Stimulated activated CD8-positive, alpha-beta memory T cell treated with anti-CD3 and anti-CD28 coated beads, Interleukin-15, amount 100 ng/mL, for 4 hours (primary cell): ENCODE measurements around the gene NAT16.

Source experiments
- DNase-seq, 2 donors: peaks; one replicate each; pipeline ENCODE4 v3.0.0-alpha.2; 2020; ENCODE audit warnings: low read depth in 2 of 2

The NAT16 gene

DNA sequence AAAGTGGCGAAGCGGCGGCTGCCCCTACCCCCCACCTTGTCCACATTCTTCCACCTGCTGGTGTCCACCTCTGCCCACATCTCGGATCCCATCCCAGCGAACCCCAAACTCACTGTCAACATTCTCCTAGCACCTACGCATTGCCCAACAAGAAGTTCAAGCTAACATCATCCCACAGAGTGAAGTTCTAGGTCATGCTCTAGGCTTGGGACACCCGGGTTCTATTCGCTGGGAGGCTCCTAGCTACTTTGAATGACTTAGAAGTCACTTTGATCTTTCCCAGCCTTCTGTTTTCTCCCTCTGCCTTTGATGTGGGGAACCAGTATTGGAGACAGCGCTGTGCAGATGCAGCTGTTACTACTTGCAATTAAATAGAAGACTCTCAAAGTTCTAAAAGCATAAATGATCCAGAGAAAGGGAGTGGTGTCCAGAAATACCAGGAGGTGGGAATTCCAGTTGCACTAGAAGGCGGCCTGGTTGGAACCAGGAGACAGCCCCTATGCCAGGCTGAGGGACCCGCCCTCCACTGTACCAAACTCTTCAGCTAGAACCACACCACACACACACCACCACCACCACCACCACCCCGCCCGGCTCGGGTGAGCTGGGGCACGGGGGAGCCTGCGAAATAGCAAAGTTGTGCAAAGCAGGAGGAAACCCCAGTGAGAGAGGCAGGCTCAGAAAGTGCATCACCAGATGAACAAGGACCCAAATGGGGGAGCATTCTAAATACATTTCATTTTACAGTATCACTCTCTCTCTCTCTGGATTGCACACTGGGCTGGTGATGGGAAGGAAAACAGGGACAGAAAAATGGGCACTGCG is 9.3 kb downstream of the NAT16 start:
- DNase-seq, result no peak

- DNase-seq, result peak; percentile 61 to 62
These were observed 10.1 kb downstream of the NAT16 start for GRCh38 chr7:101169838-101170551.

DNA sequence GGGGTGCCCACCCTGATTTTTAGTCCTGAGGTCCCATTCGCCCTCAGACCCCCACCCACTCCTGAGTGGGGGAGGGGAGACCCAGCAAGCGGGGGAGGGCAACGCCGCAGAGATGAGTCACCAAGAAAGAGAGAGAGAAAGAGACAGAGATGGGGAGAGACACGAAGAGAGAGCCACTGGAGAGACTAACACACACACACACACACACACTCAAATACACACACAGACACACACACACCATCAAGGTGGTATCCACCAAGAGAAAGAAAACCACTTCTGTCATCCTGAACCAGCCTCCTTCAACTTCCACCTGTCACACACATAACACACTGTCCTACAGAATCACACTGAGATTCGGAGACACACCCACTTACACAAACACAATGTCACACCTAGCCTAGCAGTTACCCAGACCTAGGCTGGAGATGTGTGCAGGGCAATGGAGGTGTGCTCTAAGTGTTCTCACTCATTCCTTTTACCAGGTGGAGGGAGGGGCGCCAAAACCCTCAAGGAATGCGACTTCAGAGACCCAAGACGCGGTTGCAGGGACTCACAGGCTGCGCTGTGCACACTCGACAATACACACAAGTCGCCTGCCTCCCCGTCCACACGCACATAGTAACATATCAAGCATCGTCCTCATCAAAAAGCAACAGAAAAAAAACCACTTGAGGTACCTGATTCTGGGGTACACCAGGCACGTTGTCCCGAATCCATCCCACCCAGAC is 10.8 kb downstream of the NAT16 start:
- no peak for DNase-seq

GRCh38 chr7:101168412-101169049 is 11.6 kb downstream of the NAT16 start:
- no peak for DNase-seq

GRCh38 chr7:101167645-101168411 is 12.3 kb downstream of the NAT16 start:
- DNase-seq, result no peak

DNA sequence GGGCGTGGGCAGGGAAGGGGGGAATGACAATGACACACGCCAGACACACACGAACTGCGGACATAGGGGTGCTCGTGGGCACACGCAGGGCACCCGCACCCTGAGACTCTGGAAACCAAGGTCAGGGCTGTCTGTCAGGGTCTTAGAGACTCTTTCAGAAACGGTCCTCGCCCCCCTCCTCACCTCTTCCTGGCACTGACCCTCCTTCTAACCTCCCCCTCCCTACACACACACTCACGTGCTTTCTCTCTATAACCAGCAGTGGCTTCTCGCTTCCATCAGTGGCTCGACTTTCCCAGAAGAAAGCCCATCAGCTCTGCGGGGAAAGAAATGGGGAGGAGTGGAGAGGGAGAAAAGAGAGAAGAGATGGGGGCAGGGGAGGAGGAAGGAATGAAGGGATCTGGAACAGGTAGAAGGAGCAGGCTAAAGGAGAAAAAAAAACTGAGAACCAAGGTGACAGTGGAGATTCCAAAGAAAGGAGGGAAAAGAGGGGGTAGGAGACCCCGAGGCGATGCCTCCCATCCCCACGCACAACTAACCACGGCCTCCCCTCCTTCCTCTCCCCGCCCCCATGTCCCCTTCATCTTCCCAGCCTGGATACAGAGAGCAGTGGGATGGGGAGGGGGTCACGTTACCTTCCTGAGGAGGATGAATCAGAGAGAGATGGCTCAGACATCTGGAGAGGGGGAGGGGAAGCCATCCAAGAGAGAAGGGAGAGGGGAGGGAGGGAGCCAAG is 13.0 kb downstream of the NAT16 start:
- no peak for DNase-seq

DNA sequence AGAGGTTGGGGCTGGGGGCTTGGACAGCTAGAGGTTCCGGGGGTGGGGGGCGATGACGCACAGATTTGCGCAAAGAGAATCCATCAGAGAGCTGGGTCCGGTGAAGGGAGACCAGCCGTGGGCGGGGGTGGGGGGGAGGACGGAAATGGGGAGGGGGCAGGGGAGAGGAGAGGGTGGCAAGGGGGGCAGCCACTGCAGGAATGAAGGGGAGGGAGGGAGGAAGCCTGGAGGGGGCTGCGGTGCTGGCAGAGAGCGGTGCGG is 13.5 kb downstream of the NAT16 start:
- no peak for DNase-seq

- no peak for DNase-seq
These were observed 14.0 kb downstream of the NAT16 start for GRCh38 chr7:101165958-101166647.

GRCh38 chr7:101165075-101165957 is 14.8 kb downstream of the NAT16 start, which contains the start of gene VGF:
TSS of gene VGF (minus strand) at chr7:101165569. CDS start at chr7:101164843, 726 bp downstream.
- peak; percentile 72 to 76 for DNase-seq

DNA sequence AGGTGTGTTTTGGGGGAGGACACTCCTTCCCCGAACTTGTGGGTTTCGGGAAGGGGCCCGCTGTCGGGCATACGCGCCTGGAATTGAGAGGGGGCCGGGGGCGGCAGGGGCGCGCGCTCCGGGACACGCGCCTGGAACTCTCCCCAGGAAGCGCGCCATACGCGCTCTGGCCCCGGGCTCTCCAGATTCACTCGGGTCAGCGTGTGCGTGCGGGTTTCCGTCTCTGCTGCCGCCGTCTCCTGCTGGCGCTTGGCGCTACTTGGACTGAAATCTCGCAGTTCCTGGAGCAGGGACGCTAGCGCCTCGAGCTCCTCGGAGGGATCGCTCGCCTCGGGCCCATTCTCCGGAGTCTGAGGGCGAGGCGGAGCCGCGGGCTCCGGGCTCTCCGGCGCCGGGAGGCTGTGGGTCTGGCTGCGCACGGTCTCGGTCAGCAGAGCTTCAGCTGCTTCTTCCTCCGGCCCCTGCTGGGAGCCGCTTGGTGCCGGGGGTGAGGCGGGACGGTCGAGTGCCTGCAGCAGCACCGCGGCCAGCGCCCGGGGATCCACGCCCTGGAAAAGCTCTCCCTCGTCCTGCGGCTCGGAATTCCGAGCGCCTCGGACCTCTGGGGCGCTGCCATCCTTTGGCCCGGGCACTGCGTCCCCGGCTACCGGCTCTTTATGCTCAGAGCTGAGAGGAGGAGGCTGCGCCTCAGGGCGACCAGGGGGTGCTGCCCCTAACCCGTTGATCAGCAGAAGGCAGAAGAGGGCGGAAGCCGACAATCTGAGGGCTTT is 15.8 kb downstream of the NAT16 start:
- DNase-seq, result no peak

- DNase-seq, result no peak
These were observed 16.6 kb downstream of the NAT16 start for GRCh38 chr7:101163279-101164070.

DNA sequence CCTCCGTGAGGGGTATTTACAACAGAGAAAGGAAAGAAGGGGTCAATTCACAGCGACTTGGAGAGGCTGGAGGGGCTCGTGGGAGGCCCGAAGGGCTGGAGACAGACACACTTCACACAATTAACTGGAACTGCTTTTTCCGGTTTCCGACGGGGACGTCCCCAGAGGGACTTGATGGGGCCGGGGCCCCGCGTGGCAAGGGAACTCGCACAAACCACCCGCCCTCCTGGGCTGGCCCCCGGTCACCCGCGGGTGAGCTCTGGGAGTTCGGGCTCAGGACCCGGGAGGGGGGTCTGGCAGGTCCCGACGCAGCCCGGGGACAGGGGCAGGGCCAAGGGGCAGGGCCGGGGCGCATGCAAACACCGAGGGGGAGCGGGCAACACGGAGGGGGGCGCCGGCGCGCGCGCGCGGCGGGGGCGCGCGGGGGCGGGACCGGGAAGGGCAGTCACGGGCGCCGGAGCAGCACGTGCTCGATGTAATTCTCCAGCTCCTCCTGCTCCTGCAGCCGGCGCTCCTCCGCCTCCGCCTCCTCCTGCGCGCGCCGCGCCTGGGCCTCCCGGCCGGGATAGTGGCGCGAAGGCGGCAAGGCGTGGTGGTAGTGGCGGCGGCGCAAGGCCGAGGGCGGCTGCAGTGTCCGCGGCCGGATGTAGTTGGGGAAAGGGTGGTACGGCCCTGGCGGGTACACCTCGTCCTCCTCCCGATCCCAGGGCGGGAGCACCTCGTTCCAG is 17.4 kb downstream of the NAT16 start:
- DNase-seq, result no peak

DNA sequence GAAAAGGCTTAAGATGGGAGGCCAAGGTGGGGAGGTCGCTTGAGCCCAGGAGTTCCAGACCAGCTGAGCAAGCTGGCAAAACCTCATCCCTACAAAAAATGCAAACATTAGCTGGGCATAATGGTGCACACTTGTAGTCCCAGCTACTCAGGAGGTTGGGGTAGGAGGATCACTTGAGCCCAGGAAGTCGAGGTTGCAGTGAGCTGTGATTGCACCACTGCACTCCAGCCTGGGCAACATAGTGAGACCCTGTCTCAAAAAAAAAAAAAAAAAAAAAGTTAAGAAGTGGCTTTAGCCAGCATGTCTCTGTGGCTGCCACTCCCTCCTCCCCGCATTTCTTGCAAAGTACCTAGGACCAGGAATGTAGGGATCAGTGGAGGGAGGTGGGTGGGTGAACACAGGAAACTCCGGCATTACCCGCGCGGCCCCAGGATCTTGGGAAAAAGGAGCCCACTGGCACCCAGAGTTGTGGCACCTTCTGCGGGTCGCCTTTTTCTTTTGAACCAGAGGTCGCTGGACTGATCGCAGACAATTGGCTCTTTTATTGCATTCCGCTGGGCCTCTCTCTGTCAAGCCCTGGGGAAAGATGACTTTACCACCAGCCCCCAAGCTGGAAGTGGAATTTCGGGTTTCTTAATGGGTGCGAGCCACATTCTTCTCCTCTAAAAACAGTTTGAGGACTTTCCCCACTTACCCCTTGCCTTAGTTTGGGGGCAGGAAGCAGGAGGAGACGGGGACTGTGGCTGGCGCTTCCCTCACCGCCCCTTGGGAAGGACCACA is 18.2 kb downstream of the NAT16 start:
- DNase-seq, result no peak

- no peak for DNase-seq
These were observed 19.2 kb downstream of the NAT16 start for GRCh38 chr7:101160910-101161309.

DNA sequence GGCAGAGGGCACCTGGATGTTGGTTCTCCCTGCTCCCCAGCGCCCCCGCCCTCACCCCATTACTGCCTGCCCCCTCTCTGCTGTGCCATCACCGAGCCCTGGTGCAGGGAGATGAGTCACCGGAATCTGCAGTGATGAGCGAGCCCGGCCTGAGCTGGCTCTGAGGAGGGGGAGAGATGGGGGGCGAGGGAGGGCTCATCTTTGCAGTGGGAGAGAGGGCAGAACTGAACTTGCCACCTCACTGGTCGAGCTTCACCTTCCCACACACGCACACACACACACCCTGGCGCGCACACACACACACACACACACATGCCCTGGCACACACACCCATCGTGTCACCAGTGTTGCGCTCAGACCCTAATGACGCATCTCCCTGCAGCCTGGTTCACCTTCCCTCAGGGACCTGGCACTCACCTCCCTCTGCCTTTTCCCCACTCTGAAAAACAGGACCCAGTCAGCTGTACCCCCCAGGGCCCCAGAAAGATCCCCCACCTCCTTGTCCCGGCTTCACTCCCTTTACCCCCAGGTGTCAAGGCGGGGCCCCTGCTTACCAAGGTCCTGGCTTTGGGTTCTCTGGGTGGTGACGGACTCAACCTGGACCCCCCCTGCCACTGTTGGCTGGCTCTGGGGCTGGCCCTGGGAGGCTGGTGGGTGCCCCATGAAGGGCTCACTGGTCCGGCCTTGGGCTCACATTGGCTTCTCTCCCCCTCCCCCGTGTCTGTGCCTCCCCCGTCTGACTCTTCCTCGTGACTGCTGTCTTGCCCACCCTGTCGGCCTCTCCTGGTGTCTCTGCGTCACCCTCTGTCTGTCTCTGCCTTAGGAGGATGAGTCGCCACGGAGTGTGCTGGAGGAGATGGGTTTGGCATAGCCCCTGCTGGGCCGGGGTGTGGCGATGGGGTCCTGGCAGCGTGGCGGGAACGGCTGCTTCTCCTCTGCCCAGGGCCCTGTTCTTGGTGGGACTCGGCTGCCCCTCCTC is 20.1 kb downstream of the NAT16 start:
- DNase-seq, result no peak
